ENCODE data around the gene GNB3.

DNA sequence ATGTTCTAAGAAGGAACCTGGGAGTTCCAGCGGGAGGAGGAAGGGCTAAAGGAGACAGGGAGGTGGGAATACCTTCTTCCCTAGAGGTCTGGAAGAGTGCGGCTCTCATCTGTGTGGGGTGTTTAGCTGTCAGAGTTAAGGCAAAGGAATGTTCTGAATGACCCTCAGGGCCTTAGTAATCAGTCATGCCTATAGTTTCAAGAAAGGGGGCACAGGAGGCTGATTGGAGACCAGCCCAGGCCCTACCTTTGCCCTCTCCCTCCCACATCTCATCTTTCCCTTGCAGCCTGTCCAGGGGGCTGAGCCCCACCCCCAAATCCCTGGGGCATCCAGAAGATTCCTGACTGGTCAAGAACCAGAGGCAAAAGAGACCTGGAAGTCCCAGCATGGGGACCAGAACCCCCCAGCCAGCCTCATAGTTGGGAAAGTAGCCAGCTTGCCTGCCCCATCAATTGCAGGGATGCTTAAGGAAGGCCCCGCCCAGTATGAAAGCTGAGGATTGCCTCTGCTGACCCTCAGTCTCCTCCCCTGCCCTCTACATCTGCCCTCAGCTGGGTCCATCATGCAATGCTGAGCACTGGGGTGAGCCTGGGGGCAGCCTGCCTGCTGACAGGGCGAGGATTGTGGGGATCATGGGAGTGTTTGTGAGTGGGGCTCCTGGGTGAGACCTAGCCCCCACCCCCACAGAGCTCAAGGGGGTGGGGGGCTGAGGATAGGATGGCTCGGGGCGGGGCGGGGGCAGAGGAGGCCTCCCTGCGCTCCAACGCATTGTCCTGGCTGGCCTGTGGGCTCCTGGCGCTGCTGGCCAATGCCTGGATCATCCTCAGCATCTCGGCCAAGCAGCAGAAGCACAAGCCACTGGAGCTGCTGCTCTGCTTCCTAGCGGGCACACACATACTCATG, 17.3 kb upstream of the GNB3 start:
- TF ChIP-seq PPARA (CRISPR knock-in tag; IDR thresholded peaks at IDR 0.05; ENCODE audit: borderline replicate concordance): no peak
- no peak for TF ChIP-seq ARNTL (CRISPR knock-in tag; IDR thresholded peaks at IDR 0.05; ENCODE audit: borderline replicate concordance, low read depth)
- no peak for TF ChIP-seq ZFP3 (CRISPR knock-in tag; IDR thresholded peaks at IDR 0.05)
- no peak for TF ChIP-seq ZNF8 (CRISPR knock-in tag; IDR thresholded peaks at IDR 0.05)
- TF ChIP-seq, protein P1, sequence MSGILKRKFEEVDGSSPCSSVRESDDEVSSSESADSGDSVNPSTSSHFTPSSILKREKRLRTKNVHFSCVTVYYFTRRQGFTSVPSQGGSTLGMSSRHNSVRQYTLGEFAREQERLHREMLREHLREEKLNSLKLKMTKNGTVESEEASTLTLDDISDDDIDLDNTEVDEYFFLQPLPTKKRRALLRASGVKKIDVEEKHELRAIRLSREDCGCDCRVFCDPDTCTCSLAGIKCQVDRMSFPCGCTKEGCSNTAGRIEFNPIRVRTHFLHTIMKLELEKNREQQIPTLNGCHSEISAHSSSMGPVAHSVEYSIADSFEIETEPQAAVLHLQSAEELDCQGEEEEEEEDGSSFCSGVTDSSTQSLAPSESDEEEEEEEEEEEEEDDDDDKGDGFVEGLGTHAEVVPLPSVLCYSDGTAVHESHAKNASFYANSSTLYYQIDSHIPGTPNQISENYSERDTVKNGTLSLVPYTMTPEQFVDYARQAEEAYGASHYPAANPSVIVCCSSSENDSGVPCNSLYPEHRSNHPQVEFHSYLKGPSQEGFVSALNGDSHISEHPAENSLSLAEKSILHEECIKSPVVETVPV (CRISPR knock-in tag; IDR thresholded peaks at IDR 0.05): no peak
- TF ChIP-seq, protein P2, sequence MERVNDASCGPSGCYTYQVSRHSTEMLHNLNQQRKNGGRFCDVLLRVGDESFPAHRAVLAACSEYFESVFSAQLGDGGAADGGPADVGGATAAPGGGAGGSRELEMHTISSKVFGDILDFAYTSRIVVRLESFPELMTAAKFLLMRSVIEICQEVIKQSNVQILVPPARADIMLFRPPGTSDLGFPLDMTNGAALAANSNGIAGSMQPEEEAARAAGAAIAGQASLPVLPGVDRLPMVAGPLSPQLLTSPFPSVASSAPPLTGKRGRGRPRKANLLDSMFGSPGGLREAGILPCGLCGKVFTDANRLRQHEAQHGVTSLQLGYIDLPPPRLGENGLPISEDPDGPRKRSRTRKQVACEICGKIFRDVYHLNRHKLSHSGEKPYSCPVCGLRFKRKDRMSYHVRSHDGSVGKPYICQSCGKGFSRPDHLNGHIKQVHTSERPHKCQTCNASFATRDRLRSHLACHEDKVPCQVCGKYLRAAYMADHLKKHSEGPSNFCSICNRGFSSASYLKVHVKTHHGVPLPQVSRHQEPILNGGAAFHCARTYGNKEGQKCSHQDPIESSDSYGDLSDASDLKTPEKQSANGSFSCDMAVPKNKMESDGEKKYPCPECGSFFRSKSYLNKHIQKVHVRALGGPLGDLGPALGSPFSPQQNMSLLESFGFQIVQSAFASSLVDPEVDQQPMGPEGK (CRISPR knock-in tag; IDR thresholded peaks at IDR 0.05; ENCODE audit: borderline replicate concordance): no peak
- TF ChIP-seq ZC3H10 (CRISPR knock-in tag; IDR thresholded peaks at IDR 0.05): no peak
- no peak for TF ChIP-seq SNAI2 (CRISPR knock-in tag; IDR thresholded peaks at IDR 0.05)

Measured in SK-N-SH treated with all-trans-retinoic acid at 6 μM for 48 hours (cell line).